Measurements from ENCODE around the gene LEMD1. TPM values are rescaled to one million over a fixed set of nuclear protein-coding genes. Genes with fewer than 3 reads are reported as not detected.

The LEMD1 gene
- total RNA-seq, 1 donor from 2014 or later: 6.9 TPM

DNA sequence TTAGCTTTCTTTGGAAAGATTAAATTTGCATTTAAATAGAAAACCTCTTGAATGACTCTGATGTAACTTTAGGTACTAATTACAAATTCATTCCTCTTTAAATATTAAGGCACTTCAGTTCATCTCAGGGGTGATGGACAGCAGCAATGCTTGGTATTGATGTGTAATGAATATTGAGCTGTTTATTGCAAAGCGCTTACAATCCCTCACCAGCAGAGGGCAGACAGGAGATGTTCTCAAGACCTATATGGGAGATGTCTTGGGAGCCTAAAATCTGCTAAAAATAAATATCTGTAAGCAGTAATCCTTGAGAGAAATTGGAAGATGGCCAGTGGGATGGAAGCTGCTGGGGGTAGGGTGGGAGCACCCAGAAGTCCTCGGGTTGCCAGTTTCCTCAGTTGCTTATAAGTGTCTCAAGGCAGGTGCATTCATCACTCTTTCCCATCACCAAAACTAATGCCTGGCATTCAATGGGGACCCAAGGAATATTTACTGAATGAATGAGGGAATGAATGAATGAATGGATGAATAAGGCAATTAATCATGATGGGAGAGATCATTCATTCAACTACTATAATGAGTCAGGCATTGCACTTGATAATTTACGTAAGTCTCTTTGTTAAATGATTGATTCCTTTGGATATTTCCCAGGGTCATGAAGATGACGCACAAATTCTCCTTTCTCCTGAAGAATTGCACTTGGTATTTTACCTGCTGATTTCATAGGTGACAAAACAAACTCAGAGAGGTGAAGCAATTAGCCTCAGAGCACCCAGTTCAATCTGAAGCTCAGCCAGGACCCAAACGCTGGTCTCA, 67.4 kb downstream of the LEMD1 start:
- no peak for DNase-seq

GRCh38 chr1:205353612-205354011, 68.2 kb downstream of the LEMD1 start:
- no peak for DNase-seq

GRCh38 chr1:205353191-205353590, 68.7 kb downstream of the LEMD1 start:
- DNase-seq: no peak

- no peak for DNase-seq
Measured at GRCh38 chr1:205351984-205352713, 69.7 kb downstream of the LEMD1 start.

DNA sequence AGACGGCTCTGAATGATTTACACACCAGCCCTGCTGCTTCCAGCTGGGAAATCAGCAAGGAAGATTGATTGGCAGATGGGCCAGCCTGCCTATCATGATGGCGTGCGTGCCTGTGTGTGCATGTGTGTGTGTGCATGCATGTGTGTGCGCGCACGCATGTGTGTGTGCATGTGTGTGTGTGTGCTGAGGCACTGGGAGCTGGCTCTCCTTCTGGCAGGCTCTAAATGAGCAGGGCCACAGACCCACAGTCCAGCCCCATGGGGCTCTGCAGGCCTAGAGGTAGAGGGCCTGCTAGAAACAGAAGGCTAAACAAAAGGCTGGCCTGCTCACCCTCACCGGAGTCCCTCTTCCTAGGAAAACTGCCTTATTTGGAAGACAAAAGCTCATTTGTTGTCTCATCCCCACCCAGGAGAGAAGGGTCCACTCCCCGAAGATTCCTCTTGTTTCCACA, 71.1 kb downstream of the LEMD1 start:
- no peak for DNase-seq

GRCh38 chr1:205350124-205350523, 71.7 kb downstream of the LEMD1 start:
- no peak for DNase-seq

- DNase-seq: no peak
Measured at GRCh38 chr1:205348554-205349487, 73.0 kb downstream of the LEMD1 start.

- DNase-seq: no peak
Measured at GRCh38 chr1:205346956-205347574, 74.8 kb downstream of the LEMD1 start.

DNA sequence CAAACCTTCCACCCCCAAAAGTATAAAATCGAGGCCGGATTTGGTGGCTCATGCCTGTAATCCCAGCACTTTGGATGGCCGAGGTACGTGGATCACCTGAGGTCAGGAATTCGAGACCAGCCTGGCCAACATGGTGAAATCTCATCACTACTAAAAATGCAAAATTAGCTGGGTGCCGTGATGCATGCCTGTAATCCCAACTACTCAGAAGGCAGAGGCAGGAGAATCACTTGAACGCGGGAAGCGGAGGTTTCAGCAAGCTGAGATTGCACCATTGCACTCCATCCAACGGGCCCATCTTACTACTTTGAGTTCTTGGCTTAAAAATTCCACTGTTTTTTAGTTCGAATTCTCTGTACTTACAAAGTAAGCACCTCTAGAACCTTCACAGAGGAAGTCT, 76.1 kb downstream of the LEMD1 start:
- DNase-seq: no peak

GRCh38 chr1:205344066-205344928, 77.6 kb downstream of the LEMD1 start:
- peak; percentile 30 for DNase-seq

- DNase-seq: no peak
Measured at GRCh38 chr1:205343431-205344065, 78.3 kb downstream of the LEMD1 start.

- no peak for DNase-seq
Measured at GRCh38 chr1:205342986-205343385, 78.9 kb downstream of the LEMD1 start.

DNA sequence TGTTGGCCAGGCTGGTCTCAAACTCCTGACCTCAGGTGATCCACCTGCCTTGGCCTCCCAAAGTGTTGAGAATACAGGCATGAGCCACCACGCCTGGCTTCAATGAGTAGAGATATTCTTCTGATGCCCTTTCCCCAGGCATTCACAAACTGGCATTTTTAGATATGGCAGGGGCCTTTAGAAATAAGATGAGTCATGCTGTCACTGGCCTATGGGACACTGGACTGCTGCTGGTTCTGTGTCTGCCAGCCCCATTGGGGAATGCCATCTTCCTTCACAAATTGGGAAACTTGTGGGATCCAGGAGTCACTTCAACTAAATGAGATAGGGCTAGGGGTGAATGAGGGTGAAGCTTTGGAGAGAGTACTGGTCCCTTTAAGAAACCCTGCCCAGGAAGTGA, 81.2 kb downstream of the LEMD1 start:
- no peak for DNase-seq

DNA sequence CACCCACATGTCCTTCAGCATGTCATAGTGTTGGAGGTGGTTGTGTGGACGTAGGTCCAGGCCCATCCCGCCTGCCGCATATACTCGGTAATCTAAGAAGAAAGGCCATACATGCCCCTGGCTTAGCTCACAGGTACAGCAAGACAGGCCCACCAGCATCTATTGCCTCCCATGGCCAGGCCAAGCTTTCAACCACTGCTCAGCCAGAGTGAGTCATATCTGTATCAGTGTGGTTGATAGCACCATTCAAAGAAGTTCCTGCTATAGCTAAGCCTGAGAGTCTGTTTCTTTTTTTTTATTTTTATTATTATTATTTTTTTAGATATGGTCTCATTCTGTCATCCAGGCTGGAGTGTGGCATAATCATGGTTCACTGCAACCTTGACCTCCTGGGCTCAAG, 82.1 kb downstream of the LEMD1 start:
- no peak for DNase-seq

DNA sequence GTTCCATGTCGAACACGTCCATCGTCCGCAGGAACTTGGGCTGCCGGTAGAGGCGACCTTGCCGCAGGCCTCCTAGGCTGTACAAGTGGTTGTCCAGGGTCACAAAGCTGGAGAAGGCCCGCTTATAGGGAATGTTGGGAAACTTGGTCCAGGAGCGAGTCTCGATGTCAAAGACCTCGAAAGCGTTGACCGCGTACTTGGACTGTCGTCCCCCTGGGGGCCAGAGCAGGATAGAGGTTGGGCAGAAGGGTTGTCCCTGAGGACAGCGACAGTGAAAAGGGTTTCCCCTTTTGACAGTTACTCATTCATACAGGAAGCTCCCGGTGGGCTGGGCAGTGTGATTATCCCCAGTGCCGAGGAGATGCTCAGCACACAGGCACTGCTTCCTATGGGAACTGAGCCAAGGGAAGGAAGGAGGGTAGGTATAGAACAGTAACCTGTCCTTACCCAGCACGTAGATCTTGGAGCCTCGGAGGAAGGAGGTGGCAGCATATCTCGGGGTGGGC, 82.6 kb downstream of the LEMD1 start:
- DNase-seq: no peak

GRCh38 chr1:205338011-205338410, 83.8 kb downstream of the LEMD1 start:
- no peak for DNase-seq

DNA sequence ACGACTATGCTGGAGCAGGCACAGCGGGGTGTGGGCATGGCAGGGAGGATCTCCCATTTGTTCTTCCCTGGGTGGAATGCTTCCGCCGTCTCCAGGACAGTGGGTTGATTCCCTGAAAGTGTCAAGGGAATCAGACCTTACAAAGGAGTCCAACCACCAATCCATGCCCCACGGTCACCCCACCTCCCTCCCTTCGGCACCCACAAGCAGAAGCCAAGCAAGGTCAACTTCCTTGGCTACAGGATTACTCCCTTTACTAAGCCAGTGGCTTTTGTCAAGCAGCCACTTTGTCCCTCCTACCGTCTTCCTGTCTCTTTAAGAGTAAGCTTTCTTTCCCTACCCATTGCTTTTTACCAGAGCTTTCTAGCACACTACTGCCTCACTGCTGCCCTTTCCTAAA, 84.4 kb downstream of the LEMD1 start:
- no peak for DNase-seq

DNA sequence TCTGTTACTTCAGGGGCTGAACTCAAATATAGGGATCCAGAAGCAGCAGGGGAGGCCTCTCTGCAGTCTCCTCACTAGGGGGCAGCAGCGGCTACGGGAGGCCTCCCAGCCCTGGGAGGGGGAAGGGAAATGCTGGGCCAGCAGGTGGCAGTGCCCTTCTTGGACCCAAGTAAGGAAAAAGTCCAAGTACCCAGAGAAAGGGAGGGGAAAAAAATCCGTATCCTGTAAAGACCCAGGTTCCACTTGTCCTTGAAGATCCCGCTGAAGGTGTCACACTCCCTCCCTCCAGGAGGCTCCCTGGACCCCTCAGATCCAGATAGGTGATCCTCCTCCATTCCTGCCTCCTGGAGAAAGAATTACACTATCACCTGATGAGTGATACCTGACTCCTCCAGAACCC, 86.2 kb downstream of the LEMD1 start:
- DNase-seq: peak; percentile 75

DNA sequence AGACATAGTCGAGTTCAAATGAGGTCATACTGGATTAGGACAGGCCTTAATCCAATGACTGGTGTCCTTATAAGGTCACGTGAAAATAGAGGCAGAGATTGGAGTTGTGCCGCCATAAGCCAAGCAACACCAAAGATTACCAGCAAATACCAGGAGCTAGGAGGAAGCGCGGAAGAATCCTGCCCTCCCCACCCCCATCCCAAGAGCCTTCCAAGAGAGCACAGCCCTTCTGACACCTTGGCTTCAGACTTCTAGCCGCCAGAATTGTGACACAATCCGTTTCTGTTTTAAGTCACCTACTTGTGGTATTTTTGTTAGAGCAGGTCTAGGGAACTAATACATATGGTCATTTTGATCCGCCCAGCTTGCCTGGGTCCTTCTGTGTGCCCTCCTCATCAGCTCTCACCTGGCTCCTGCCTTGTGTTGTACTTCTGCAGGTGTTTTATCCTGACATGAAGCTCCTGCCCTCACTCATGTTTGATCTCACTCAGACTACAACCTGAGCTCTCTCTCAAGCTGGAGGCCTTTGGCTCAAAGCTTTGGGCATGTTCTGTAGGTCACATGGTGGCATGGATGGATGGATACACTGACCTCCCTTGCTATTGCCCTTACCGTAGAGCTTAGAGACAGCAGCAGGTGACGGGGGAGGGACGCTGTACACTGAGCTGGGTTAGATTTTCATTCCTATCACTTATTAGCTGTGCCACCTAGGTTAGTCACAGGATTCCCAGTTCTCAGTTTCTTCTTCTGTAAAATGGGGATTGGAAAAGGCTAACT, 89.7 kb downstream of the LEMD1 start:
- no peak for DNase-seq

Data from occipital lobe (tissue), 2 donors.